ENCODE measurements around the gene MAP6D1.
"Not testable (repeated sequence)": the region's sequence is repeated elsewhere in the genome, so short reads cannot be mapped to it uniquely, and the experiment has no call there.

Gene MAP6D1

DNA sequence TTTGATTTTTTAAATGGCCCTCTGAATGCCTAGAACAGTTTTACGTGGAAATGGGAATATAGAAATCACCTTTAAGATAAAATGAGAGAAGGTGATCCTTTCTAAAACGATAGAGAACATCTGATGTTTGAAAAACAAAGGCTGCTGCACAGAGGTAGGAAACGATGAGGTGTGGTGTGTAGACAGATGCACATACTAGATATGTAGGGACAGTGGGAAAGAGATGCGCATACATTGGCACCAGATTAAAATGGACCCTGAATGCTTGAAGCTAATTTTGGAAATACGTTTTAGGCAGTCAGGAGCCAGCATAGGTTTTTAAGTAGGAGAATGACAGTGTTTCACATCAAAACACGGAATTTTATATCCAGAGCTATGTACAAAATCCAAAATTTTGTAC is 29.0 kb downstream of the MAP6D1 start:
- no peak for ATAC-seq

GRCh38 chr3:183794452-183794851 is 30.9 kb downstream of the MAP6D1 start:
- no peak for ATAC-seq

DNA sequence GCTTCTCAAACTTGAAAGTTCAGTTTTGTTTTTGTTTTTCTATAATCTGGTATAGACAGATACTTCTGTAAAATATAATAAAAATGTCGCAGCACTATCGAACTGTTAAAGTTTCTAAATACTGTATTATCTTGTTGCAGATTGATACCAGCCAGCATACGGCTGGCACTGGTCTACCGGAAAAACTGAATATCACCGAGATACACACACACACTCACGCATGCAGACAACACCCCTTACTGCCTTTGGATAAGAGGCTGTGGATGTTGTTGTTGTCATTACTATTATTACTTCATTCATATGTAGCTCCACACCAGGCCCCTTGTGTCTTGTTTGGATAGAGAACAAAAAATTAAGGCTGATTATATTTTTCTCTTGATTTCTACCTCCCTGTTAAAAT is 32.4 kb downstream of the MAP6D1 start:
- ATAC-seq = no peak

DNA sequence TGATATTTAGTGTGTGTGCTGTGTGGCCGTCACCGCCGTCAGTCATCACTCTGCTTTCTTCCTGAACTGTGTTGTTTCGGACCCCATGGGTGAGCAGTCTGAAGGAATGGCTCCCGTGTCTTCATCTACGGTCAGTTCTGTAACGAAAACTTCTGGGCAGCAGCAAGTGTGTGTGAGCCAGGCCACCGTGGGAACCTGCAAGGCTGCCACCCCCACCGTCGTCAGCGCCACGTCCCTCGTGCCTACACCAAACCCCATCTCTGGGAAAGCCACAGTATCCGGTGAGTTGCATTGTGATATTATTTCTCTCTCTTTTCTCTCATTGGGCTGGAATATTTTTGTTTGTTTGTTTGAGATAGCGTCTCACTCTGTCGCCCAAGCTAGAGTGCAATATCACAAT is 34.7 kb downstream of the MAP6D1 start:
- ATAC-seq = no peak

DNA sequence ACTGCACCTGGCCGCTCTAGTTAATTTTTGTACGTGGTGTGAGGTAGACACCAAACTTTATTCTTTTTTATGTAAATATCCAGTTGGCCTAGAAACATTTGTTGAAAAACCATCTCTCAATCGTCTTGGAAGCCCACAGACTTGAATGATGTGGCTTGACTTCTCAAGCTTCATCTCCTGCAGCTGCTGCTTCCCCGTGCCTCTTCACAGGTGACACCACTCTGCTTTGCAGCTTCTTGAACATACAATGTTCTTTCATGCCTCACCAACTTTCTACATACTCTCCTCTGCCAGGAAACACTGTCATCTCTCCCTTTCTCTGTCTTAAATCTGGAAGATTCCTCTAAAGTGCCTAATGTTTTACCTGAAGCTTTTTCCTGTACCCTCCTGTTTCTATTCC is 35.6 kb downstream of the MAP6D1 start:
- no peak for ATAC-seq

DNA sequence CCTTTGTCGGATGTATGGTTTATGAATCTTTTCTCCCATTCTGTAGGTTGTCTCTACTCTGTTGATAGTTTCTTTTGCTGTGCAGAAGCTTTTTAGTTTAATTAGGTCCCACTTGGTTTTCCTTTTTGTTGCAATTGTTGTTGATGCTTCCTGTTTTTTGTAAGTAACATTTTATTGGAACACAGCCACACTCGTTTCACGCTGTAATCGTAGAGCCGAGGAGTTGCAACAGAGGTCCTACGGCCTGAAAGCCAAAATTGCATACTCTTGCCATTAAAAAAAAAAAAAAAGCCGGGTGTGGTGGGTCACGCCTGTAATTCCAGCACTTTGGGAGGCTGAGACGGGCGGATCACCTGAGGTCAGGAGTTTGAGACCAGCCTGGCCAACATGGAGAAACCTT is 40.9 kb downstream of the MAP6D1 start:
- ATAC-seq = not testable (repeated sequence)

- ATAC-seq = peak in 1 of 2 donors; percentile 33
Observed at GRCh38 chr3:183782576-183783276, 42.7 kb downstream of the MAP6D1 start.

DNA sequence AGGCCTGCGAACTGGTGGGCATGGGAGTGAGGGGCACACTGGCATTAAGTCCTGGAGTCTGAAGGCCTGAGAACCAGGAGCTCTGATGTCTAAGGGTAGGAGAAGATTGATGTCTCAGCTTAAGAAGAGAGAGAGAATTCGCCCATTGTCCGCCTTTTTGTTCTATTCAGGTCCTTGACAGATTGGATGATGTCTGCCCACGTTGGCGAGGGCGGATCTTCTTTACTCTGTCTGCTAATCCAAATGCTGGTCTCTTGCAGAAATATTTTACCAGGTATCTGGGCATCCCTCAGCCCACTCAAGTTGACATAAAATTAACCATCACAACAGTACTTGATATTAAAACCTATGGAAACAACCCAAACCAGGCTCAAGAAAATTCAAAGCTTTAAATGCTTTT is 44.1 kb downstream of the MAP6D1 start:
- ATAC-seq = no peak

DNA sequence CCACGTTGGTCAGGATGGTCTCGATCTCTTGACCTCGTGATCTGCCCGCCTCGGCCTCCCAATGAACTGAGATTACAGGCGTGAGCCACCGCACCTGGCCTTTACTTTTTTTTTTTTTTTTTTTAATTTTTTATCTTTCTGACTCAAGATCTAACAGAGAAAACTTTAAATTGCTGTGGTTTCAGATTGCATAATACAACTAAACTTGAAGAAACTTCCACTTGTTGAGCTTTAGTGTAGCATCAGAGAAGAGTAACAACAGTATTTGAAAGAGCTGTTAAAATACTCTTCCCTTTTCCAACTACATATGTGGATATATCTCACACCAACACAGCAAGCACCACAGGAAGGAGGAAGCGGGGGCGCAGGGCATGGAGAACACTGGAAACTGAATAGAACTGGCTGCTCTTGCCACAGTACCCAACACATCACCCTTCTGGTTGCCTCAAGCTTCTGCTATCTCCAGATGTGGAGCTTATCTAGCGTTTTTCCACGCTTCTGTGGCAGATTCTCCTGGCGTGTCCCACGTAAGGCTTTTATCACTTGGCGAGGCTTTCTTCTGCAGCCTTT is 45.4 kb downstream of the MAP6D1 start:
- no peak for ATAC-seq

DNA sequence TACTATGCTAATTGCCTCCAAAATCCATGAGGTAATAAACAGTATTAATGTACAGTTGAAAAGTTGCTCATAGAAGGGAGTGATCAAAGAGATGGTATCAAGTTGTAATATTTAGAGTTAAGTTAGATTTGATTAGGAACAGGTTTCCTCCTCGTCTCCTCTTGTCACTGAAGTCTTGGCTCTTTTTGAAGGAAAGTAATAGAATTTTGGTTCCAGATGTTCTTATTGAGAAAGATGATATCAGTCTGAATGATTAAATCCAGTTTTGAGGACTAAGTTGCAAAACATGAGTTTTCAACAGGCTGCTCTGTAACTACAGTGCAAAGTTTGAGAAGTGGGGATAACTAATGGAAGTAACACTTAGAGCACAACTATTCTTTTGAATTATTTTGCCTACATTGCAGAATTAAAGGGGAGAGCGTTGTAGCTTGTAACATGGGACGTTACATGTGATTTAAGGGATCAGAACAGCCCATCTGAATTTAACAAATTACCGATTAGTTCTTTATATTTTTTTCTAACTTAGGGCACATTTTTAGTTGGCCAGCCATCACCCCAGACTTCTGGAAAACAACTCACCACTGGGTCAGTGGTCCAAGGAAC is 48.3 kb downstream of the MAP6D1 start:
- ATAC-seq = no peak

DNA sequence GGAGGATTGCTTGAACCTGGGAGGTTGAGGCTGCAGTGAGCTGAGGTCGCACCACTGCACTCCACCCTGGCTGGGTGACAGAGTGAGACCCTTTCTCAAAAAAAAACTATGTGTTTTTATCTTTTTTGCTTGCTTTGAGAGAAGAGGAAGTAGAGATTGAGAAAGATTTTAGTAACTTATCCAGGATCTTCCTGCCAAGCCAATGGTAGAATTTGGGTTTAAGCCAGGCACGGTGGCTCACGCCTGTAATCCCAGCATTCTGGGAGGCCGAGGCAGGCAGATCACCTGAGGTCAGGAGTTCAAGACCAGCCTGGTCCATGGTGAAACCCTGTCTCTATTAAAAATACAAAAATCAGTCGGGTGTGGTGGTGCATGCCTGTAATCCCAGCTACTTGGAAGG is 48.9 kb downstream of the MAP6D1 start:
- not testable (repeated sequence) for ATAC-seq

DNA sequence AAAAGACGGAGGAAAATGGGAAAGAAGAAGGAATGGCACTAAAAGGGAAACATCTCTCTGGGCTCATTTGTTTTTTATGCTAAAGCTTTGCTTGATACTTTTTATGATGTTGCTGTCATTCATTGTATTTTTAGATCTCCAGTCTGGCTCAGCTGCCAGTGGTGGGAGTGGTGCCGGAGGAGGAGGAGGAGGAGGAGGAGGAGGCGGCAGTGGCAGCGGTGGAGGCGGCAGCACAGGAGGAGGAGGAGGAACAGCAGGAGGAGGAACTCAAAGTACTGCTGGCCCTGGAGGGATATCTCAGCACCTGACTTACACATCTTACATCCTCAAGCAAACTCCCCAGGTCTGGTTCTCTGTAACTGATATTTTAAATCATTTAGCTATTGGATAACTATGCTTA is 49.6 kb downstream of the MAP6D1 start:
- no peak for ATAC-seq

GRCh38 chr3:183774631-183775030 is 50.7 kb downstream of the MAP6D1 start:
- no peak for ATAC-seq

GRCh38 chr3:183769453-183769852 is 55.9 kb downstream of the MAP6D1 start:
- ATAC-seq = no peak

DNA sequence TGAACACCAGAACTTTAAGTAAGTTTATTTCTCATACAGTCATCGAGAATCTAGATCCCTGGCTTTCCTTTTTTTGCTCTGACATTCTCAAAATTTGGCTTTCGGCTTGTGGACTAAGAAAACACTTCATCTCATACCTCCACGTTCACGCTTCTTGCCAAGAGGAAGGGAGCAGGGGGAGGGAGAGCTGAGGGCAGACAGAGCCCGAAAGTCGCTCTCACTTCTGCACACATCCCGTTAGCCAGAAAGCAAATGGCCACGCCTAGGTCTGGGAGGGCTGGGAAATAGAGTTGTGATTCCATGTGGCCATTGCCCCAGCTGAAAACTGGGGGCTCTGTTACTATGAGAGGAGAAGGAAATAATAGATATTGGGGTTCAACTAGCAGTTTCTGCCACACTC is 57.3 kb downstream of the MAP6D1 start:
- ATAC-seq = no peak

DNA sequence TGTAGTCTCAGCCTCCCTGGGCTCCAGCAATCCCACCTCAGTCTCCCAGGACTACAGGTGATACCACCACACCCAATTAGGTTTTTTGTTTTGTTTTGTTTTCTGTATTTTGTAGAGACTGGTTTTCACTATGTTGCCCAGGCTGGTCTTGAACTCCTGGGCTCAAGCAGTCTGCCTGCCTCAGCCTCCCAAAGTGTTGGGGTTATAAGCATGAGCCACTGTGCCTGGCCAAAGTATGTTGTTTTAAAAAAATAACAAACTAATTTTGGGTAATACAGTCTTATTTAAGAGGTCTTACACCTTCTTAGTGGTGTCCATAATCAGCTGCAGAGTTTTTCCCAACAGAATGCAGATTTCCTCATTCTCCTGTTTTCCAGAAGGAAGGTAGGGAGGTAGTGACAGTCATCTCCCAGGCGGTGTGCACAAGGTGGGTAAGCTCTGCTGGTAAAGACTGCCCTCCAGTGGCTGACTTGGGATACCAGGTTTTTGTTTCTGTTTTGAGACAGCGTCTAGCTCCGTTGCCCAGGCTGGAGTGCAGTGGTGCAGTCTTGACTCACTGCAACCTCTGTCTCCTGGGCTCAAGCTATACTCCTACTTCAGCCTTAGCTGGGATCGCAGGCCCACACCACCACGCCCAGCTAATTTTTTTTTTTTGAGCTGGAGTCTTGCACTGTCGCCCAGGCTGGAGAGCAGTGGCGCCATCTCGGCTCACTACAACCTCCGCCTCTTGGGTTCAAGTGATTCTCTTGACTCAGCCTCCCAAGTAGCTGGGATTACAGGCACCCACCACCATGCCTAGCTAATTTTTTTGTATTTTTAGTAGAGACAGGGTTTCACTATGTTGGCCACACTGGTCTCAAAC is 58.4 kb downstream of the MAP6D1 start:
- ATAC-seq = peak; percentile 85 to 87

DNA sequence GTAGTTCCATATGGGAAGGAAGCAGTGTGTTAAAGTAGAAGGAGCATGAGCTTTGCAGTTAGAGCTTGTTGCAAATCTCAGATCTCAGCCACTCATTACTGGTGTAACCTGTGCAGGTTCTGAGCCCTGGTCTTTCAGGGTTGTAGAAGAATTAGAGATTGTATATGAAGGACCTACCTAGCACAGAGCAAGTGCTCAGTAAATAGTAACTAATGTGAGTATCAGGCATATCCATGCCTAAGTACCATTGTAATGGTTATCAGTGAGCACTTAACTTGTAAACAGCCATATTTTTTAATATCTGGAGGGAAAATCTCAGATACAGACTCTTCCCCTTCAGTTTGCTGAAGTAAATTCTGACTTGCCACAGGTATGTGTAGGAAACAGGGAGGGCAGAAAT is 59.3 kb downstream of the MAP6D1 start:
- no peak for ATAC-seq

Data from activated CD4-positive, CD25-positive, alpha-beta regulatory T cell treated with anti-CD3 and anti-CD28 coated beads, Interleukin-2, amount 50 U/mL, for 24 hours (primary cell).